Body of pancreas (tissue), 4 donors: Measurements from ENCODE around the gene CLPX.

Experiments used
- CTCF ChIP-seq, 7 experiments: fragments of 450-650 bp in 4 of 7; fragments of 200-600 bp in 3 of 7; sonication (generic) in 3 of 7; IDR thresholded peaks; one replicate each; pipeline ENCODE4 v1.5.1; 2016 to 2019; ENCODE audit warnings: antibody characterized with exemption in 7 of 7
- POLR2A ChIP-seq, 3 donors: fragments of 450-650 bp; IDR thresholded peaks; one replicate each; pipeline ENCODE4 v1.6.1; 2016; ENCODE audit warnings: antibody characterized with exemption in 3 of 3, mild to moderate bottlenecking in 2 of 3

GRCh38 chr15:65196637-65197336, 11.6 kb upstream of the CLPX start:
- TF ChIP-seq CTCF (IDR thresholded peaks at IDR 0.05) (no peak), POLR2A (IDR thresholded peaks at IDR 0.05) (no peak)
